H1 (cell line): ENCODE data around the gene ACTL6A. TPM values are rescaled to one million over a fixed set of nuclear protein-coding genes. Genes with fewer than 3 reads are reported as not detected.

Experiments used
- ATF2 ChIP-seq: IDR thresholded peaks from 2 replicates; pipeline ENCODE4 v1.6.1; 2012; ENCODE audit warnings: low read length, inconsistent platforms
- CHD1 ChIP-seq: IDR thresholded peaks from 2 replicates; pipeline ENCODE4 v1.6.1; 2012; ENCODE audit warnings: low read depth, low read length, improper control_type of control experiment
- CHD7 ChIP-seq: fragments of 300-600 bp; sonication (generic); IDR thresholded peaks from 2 replicates; pipeline ENCODE4 v1.7.1; 2012; ENCODE audit warnings: low read length, moderate library complexity, mild to moderate bottlenecking, inconsistent platforms; ENCODE audit not compliant: insufficient replicate concordance
- CTBP2 ChIP-seq: IDR thresholded peaks from 2 replicates; pipeline ENCODE4 v1.7.0; 2011; ENCODE audit warnings: borderline replicate concordance, mild to moderate bottlenecking, moderate library complexity, mixed read lengths, low read length; ENCODE audit not compliant: insufficient read depth, insufficient read length
- GTF2F1 ChIP-seq: IDR thresholded peaks from 2 replicates; pipeline ENCODE4 v1.6.1; 2012; ENCODE audit warnings: low read depth, low read length, improper control_type of control experiment, borderline replicate concordance
- HDAC6 ChIP-seq: IDR thresholded peaks from one replicate; pipeline ENCODE4 v1.7.1; 2012; ENCODE audit warnings: low read depth, mild to moderate bottlenecking, inconsistent platforms, low read length, moderate library complexity
- MAFK ChIP-seq: IDR thresholded peaks from 2 replicates; pipeline ENCODE4 v1.6.1; 2012; ENCODE audit warnings: low read depth, mild to moderate bottlenecking, improper control_type of control experiment, low read length
- SP4 ChIP-seq: IDR thresholded peaks from 2 replicates; pipeline ENCODE4 v1.6.1; 2012; ENCODE audit warnings: low read length, inconsistent platforms
- TAF1 ChIP-seq: IDR thresholded peaks from 2 replicates; pipeline ENCODE4 v1.6.1; 2011; ENCODE audit warnings: mild to moderate bottlenecking, low read depth, low read length
- TEAD4 ChIP-seq: IDR thresholded peaks from 2 replicates; pipeline ENCODE4 v1.6.1; 2012; ENCODE audit warnings: low read depth, low read length, inconsistent platforms, mixed read lengths
- YY1 ChIP-seq: IDR thresholded peaks from 2 replicates; pipeline ENCODE4 v1.6.1; 2011; ENCODE audit warnings: low read depth, mild to moderate bottlenecking, low read length
- polyA plus RNA-seq, 7 experiments: library from polyadenylated mRNA; depleted of rRNA in 3 of 7; stranded (reverse) in 5 of 7; unstranded in 2 of 7; fragments of >200 nt in 5 of 7; fragments of 200-250 nt in 2 of 7; gene quantifications; 1 replicate in 5 of 7; 2 replicates in 1 of 7; 4 replicates in 1 of 7; pipeline versions ENCODE4 v1.2.1 to v1.2.3, GENCODE V29; 2011 to 2013; ENCODE audit warnings: missing spikeins in 2 of 7, mixed read lengths in 2 of 7
- total RNA-seq: library from RNA; stranded (reverse); fragmentation: NEBNext Ultra II Directional; extraction: Animal tissue kit (Norgen Biotek cat#: 25700); gene quantifications from 2 replicates; pipeline ENCODE4 v1.2.1, GENCODE V29; 2021

ACTL6A gene
- total and polyA plus RNA-seq, 2 of the 8 experiments (the other 6 are each of a cell fraction or from before 2014, with no cell fraction given), result 76.9 to 99.5 TPM

GRCh38 chr3:179603831-179604230 is 41.1 kb downstream of the ACTL6A start (continued):
- no peak for TF ChIP-seq ATF2
- TF ChIP-seq CHD7, result no peak
- TF ChIP-seq SP4, result no peak
- TF ChIP-seq TAF1, result no peak
- no peak for TF ChIP-seq CHD1
- TF ChIP-seq HDAC6, result no peak
- TF ChIP-seq YY1, result no peak
- TF ChIP-seq MAFK, result no peak
- TF ChIP-seq TEAD4, result no peak
- no peak for TF ChIP-seq CTBP2
- no peak for TF ChIP-seq GTF2F1
